ENCODE data around the gene ST3GAL3. TPM values are rescaled to one million over a fixed set of nuclear protein-coding genes. Genes with fewer than 3 reads are reported as not detected.

The ST3GAL3 gene
- total and polyA plus RNA-seq, 2 donors (not counting 3 experiments of a cell fraction or from before 2014, with no cell fraction given), result 14.3 to 35.8 TPM

DNA sequence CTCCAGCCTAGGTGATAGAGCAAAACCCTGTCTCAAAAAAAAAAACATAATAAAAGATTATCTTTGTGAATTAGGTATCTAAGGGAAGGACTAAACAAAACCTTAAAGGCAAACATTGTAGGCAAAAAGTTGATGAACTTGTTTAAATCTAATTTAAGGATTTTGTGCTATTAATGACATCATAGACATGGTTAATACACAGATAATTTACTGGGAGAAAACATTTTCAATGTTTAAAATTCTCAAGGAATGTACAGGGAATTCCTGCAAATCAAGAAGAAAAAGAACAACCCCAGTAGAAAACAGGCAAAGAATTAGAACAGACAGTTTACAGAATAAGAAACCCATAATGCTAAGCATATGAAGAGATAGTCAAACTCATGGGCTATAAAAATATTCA, 47.6 kb downstream of the ST3GAL3 start:
- POLR2A ChIA-PET, result no interaction called here
- CTCF ChIA-PET, result interaction anchor here (4.6 kb wide), 1 partner anchor 8 kb away, joined by 27 read pairs; no protein-coding TSS in a partner anchor
- intact Hi-C loops (cut with micrococcal nuclease), result no loop called here

More for the DNA sequence above, 47.6 kb downstream of the ST3GAL3 start:
- Histone ChIP-seq H2AFZ (ENCODE audit: low read depth, low read length) (no peak overlapping the region), H3K4me1 (ENCODE audit: control insufficient read depth, extremely low read depth, insufficient read depth, low read length) (no peaks in the 10 kb centered on the region), H3K9me3 (replicated peaks; ENCODE audit: control insufficient read depth, insufficient read depth, low read length) (no peaks in the 10 kb centered on the region), H3K9me1 (replicated peaks; ENCODE audit: control insufficient read depth, extremely low read depth, insufficient read depth, low read length) (no peaks in the 10 kb centered on the region), H4K20me1 (replicated peaks; ENCODE audit: control insufficient read depth, extremely low read depth, insufficient read depth, low read length) (no peaks in the 10 kb centered on the region), H3K4me2 (ENCODE audit: insufficient read depth, low read length) (no peak overlapping the region), H3K27ac (ENCODE audit: insufficient read depth, low read depth, low read length) (no peak overlapping the region), H3K36me3 (ENCODE audit: control insufficient read depth in 2 of 2, extremely low read depth in 1 of 2, insufficient read depth in 2 of 2, low read length in 2 of 2) (no peaks in the 10 kb centered on the region), H3K4me3 (replicated peaks in 1 of 3; ENCODE audit: insufficient read depth in 1 of 3, low read depth in 1 of 3, low read length in 3 of 3) (no peak overlapping the region), H3K9ac (replicated peaks; ENCODE audit: extremely low read depth, insufficient read depth, low read length) (no peak overlapping the region), H3K27me3 (ENCODE audit: control insufficient read depth in 2 of 2, insufficient read depth in 2 of 2, low read length in 2 of 2) (no peaks in the 10 kb centered on the region), H3K79me2 (ENCODE audit: control insufficient read depth, insufficient read depth, low read length) (no peaks in the 10 kb centered on the region)
- dilution Hi-C loops (cut with MboI; ENCODE audit: extremely low pct_ligation_motif_present, low sequenced_read_pairs), result loop anchor here (25.0 kb wide), 1 partner anchor 182 kb away; the partner anchor contains the start of genes ARTN and IPO13
- TF ChIP-seq, protein P1, sequence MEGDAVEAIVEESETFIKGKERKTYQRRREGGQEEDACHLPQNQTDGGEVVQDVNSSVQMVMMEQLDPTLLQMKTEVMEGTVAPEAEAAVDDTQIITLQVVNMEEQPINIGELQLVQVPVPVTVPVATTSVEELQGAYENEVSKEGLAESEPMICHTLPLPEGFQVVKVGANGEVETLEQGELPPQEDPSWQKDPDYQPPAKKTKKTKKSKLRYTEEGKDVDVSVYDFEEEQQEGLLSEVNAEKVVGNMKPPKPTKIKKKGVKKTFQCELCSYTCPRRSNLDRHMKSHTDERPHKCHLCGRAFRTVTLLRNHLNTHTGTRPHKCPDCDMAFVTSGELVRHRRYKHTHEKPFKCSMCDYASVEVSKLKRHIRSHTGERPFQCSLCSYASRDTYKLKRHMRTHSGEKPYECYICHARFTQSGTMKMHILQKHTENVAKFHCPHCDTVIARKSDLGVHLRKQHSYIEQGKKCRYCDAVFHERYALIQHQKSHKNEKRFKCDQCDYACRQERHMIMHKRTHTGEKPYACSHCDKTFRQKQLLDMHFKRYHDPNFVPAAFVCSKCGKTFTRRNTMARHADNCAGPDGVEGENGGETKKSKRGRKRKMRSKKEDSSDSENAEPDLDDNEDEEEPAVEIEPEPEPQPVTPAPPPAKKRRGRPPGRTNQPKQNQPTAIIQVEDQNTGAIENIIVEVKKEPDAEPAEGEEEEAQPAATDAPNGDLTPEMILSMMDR (IDR thresholded peaks at IDR 0.05; ENCODE audit: extremely low read depth in 1 of 2, insufficient read depth in 1 of 2, low read depth in 1 of 2, low read length in 2 of 2), result no peak
- TF ChIP-seq POLR2A (IDR thresholded peaks at IDR 0.05; ENCODE audit: low read depth, low read length), result no peak
- TF ChIP-seq, protein P2, sequence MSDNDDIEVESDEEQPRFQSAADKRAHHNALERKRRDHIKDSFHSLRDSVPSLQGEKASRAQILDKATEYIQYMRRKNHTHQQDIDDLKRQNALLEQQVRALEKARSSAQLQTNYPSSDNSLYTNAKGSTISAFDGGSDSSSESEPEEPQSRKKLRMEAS (IDR thresholded peaks at IDR 0.05; ENCODE audit: insufficient read depth, insufficient read length), result no peak
- no peak for TF ChIP-seq JUN (IDR thresholded peaks at IDR 0.05; ENCODE audit: borderline replicate concordance, insufficient read depth, insufficient read length, low read depth)
- TF ChIP-seq MYC (IDR thresholded peaks at IDR 0.05; ENCODE audit: low read depth, low read length), result no peak
- no peak for TF ChIP-seq EZH2 (IDR thresholded peaks at IDR 0.05; ENCODE audit: borderline replicate concordance, low read depth, low read length, severe bottlenecking)
- TF ChIP-seq GATA2 (IDR thresholded peaks at IDR 0.05; ENCODE audit: insufficient read depth, insufficient read length, low read depth, low read length), result no peak
- no peak for TF ChIP-seq POLR2AphosphoS5 (IDR thresholded peaks at IDR 0.05; ENCODE audit: insufficient read depth, low read depth, low read length)
- TF ChIP-seq FOS (IDR thresholded peaks at IDR 0.05; ENCODE audit: borderline replicate concordance, insufficient read depth, low read length), result no peak
- no TSS peak for BruUV-seq (replicated peaks)
- no peak for FAIRE-seq
- DNase-seq (ENCODE audit: low read depth, low spot score), result no peak
